Hepatocyte (in vitro differentiated cells): ENCODE measurements around the gene OGDH.

Experiments
- EZH2 ChIP-seq: fragments of 200-600 bp; sonication (generic); IDR thresholded peaks from 2 replicates; pipeline ENCODE4 v1.6.1; 2016; ENCODE audit warnings: antibody characterized with exemption, mild to moderate bottlenecking, borderline replicate concordance
- TF ChIP-seq, protein P1 (sequence below): fragments of 200-600 bp; sonication (generic); IDR thresholded peaks from 2 replicates; pipeline ENCODE4 v1.5.1; 2016; ENCODE audit warnings: antibody characterized with exemption, mild to moderate bottlenecking; ENCODE audit not compliant: poor library complexity

DNA sequence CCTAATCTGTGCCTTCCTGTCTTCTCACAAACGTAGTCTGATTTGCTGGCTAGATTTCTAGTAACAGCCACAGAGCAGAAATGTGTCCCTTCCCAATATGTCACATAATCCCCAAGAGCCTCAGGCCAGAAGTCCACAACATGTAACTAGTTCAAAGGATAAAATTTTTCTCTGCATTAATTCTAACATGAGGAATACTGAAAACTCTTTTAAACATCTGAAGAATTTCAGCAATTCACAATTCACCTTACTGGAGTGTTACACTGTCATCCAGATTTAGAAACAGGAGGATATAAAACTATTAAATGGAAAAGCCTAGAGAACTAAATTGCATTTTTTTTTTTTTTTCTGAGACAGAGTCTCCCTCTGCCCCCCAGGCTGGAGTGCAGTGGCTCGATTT lies 30.2 kb upstream of the OGDH start:
- TF ChIP-seq, protein P1, sequence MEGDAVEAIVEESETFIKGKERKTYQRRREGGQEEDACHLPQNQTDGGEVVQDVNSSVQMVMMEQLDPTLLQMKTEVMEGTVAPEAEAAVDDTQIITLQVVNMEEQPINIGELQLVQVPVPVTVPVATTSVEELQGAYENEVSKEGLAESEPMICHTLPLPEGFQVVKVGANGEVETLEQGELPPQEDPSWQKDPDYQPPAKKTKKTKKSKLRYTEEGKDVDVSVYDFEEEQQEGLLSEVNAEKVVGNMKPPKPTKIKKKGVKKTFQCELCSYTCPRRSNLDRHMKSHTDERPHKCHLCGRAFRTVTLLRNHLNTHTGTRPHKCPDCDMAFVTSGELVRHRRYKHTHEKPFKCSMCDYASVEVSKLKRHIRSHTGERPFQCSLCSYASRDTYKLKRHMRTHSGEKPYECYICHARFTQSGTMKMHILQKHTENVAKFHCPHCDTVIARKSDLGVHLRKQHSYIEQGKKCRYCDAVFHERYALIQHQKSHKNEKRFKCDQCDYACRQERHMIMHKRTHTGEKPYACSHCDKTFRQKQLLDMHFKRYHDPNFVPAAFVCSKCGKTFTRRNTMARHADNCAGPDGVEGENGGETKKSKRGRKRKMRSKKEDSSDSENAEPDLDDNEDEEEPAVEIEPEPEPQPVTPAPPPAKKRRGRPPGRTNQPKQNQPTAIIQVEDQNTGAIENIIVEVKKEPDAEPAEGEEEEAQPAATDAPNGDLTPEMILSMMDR, result no peak
- no peak for TF ChIP-seq EZH2
